Measurements from ENCODE around the gene TRMT44.

- TF ChIP-seq, protein P1, sequence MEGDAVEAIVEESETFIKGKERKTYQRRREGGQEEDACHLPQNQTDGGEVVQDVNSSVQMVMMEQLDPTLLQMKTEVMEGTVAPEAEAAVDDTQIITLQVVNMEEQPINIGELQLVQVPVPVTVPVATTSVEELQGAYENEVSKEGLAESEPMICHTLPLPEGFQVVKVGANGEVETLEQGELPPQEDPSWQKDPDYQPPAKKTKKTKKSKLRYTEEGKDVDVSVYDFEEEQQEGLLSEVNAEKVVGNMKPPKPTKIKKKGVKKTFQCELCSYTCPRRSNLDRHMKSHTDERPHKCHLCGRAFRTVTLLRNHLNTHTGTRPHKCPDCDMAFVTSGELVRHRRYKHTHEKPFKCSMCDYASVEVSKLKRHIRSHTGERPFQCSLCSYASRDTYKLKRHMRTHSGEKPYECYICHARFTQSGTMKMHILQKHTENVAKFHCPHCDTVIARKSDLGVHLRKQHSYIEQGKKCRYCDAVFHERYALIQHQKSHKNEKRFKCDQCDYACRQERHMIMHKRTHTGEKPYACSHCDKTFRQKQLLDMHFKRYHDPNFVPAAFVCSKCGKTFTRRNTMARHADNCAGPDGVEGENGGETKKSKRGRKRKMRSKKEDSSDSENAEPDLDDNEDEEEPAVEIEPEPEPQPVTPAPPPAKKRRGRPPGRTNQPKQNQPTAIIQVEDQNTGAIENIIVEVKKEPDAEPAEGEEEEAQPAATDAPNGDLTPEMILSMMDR (IDR thresholded peaks at IDR 0.05): no peak
- no peak for TF ChIP-seq EZH2 (IDR thresholded peaks at IDR 0.05; ENCODE audit: borderline replicate concordance, insufficient read depth, low read depth, low read length, poor library complexity, severe bottlenecking)
Measured at GRCh38 chr4:8474856-8475255, 34.3 kb downstream of the TRMT44 start.
